Measurements from ENCODE around the gene RHOU.

RHOU gene

GRCh38 chr1:228786361-228787129, 51.3 kb downstream of the RHOU start:
- no peak for DNase-seq

DNA sequence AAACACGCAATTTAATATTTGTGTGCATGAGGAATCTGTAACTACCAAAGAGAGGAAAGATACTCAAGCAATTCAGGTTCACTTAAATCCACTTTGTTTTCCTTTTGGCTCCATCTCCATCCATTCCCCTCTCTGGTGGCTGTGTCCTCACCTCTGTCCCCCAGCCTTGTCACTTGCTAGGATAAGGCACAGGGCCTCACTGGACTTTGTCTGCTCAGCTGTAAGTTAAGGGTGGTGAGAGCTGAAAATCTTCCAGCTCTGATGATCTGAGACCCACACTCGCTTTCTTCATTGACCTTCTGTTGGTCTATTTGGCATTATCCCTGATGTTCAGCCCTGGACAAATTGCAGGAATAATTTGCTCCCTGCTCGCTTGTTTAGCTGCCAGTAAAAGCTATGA, 56.5 kb downstream of the RHOU start:
- no peak for DNase-seq

DNA sequence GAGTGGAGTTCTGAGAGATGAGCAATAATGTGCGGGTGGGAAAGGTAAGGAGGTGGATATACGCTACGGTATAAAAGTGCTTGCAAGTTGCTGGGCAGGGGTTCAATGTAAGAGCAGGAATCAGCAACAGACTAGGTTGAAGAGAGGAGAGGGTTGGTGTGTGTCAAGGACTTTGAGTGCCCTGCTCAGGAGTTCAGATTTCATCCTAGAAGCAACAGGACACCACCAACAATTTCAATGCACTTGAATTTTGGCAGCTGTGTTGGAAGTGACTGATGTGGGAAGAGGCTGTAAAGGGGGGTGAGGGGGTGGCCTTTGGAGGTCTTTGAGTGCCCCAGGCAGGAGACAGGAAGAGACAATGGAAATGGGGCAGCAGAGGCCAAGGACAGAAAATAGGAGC, 57.3 kb downstream of the RHOU start:
- DNase-seq: no peak

- DNase-seq: no peak
Measured at GRCh38 chr1:228793032-228793431, 57.8 kb downstream of the RHOU start.

DNA sequence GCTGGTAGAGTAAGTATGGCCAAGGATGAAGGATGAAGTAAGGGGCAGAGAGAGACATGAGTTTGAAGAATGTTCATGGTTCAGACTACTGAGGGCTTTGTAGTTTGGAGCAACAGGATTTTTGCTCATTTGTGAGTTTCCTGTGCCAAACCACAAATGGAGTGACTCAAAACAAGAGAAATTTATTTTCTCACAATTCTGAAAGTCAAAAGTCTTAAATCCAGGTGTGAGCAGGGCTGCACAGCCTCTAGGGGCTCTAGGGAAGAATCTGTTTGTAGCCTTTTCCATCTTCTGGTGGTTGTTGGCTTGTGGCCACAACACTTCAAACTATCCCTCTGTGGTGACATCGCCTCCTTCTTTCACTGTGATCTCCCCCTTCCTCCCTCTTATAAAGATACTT, 58.9 kb downstream of the RHOU start:
- DNase-seq: no peak

DNA sequence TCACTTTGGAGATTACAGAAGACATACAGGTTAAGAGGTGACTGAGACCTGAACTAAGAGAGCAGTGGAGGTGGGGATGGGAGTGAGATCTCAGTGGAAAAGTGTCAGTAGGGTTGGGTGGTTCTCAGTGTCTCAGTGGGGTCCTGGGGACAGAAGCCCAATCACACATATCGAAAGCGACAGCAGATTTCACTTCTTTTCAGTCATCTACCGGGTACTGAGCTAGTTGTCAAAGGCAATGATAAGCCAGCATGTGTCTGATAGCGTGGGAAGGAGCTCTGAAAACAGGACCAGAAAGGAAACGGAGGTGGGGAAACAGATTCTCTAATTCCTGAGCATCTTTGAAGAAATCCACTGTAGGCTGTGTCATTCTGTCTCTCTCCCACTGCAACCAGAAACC, 59.5 kb downstream of the RHOU start:
- DNase-seq: no peak

DNA sequence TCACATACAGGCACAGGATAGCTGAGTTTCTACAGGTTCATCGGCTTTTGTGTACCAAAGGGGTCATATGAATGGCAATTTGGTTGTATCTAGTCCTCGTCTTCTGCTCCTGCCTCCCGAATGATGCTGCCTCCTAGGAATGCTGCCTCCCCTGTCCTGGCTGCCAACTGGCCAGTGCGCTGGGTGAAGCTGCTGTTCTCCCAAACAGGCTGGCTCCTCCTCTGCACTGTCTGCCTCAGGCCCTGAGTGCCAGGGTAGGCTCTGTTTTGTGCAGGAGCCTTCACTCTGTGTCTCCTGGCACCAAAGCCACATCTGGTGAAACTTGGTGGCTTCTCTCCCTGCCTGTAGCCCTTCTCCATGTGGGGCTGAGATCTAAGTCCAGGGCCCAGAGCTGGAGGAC, 60.3 kb downstream of the RHOU start:
- no peak for DNase-seq

All from AML-193 (cell line).